Uterus (tissue), 2 donors: Measurements from ENCODE around the gene ZNF641.

ENCODE experiments used
- CTCF ChIP-seq, 4 experiments: fragments of 200-600 bp in 2 of 4; fragments of 450-650 bp in 2 of 4; sonication (generic) in 2 of 4; IDR thresholded peaks; one replicate each; pipeline ENCODE4 v1.5.1; 2016 to 2019; ENCODE audit warnings: antibody characterized with exemption in 4 of 4, mild to moderate bottlenecking in 2 of 4, moderate library complexity in 1 of 4
- POLR2A ChIP-seq, 2 donors: fragments of 450-650 bp; IDR thresholded peaks; one replicate each; pipeline ENCODE4 v1.6.1; 2016; ENCODE audit warnings: antibody characterized with exemption in 2 of 2, mild to moderate bottlenecking in 1 of 2, moderate library complexity in 1 of 2

GRCh38 chr12:48380596-48380995, 29.9 kb upstream of the ZNF641 start:
- TF ChIP-seq CTCF (IDR thresholded peaks at IDR 0.05) (no peak), POLR2A (IDR thresholded peaks at IDR 0.05) (no peak)
